Activated B cell treated with CpG ODN at 0.5 μM for 24 hours (primary cell): ENCODE results near the gene LRRC46. TPM values are rescaled to one million over a fixed set of nuclear protein-coding genes. Genes with fewer than 3 reads are reported as not detected.

Experiments used
- ATAC-seq: fragments of 200-7000 bp; cut with Tn5 transposase; one replicate; pipeline ENCODE4 v1.10.0; 2021; ENCODE audit warnings: low read depth, mild to moderate bottlenecking, moderate library complexity
- CTCF ChIA-PET: fragments of 350-600 bp; sonication (Branson Sonifier 250); formaldehyde crosslinking; loops from one replicate; lab custom pipeline; 2021; ENCODE audit warnings: antibody characterized with exemption; lab: Charles Lee
- POLR2A ChIA-PET: fragments of 350-600 bp; sonication (Branson Sonifier 250); formaldehyde crosslinking; loops from one replicate; lab custom pipeline; 2021; ENCODE audit warnings: antibody characterized with exemption; lab: Charles Lee
- DNase-seq: peaks from one replicate; pipeline ENCODE4 v3.0.0; 2022
- H3K27ac Mint-ChIP-seq: one replicate; pipeline ENCODE4 v1.8.0; 2020; ENCODE audit warnings: mixed read lengths
- H3K27me3 Mint-ChIP-seq: one replicate; pipeline ENCODE4 v1.8.0; 2021; ENCODE audit warnings: mixed read lengths
- H3K36me3 Mint-ChIP-seq: one replicate; pipeline ENCODE4 v1.8.0; 2021; ENCODE audit warnings: low read depth, mixed read lengths
- H3K4me1 Mint-ChIP-seq: one replicate; pipeline ENCODE4 v1.8.0; 2021; ENCODE audit warnings: mixed read lengths
- H3K4me3 Mint-ChIP-seq: one replicate; pipeline ENCODE4 v1.8.0; 2020; ENCODE audit warnings: mild to moderate bottlenecking, mixed read lengths
- H3K9me3 Mint-ChIP-seq: one replicate; pipeline ENCODE4 v1.8.0; 2020; ENCODE audit warnings: mixed read lengths
- intact Hi-C: fragments of 100-400 bp; cut with micrococcal nuclease; formaldehyde crosslinking; loops from one replicate; pipeline ENCODE4 v1.15.1; 2024
- total RNA-seq: library from RNA; stranded (reverse); gene quantifications from 2 replicates; pipeline ENCODE4 v1.2.3, GENCODE V29; 2022
- TF ChIP-seq, protein P1 (sequence below): fragments of 200-600 bp; IDR thresholded peaks from one replicate; pipeline ENCODE4 v1.8.0; 2022; ENCODE audit warnings: antibody characterized with exemption, mild to moderate bottlenecking

Gene LRRC46
- total RNA-seq, 1 donor from 2014 or later, result 1.9 TPM

DNA sequence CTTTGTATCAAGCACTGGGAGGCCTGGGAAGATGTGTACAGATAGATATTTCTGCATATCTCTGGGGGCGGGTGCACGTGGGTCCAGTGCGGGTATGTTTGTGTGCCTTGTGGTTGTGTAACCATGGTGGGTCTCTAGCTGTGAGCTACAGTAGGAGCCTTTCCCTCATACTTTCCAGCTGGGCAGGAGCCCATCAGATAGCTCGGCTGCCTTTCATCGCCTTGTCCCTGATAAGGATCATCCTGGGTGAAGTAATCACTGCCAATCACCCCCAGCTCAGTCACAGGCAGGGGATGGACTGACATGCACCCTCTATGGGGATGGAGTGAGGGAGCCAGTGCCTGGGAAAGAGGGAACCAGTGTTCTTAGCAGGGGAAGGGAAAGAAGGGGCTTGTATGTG, 12.8 kb downstream of the LRRC46 start:
- intact Hi-C loops, result loop anchor here (10.0 kb wide), 1 partner anchor 771 kb away; the partner anchor contains the start of genes HOXB7 and HOXB8
- Mint-ChIP-seq H3K27ac (no peak overlapping the region), H3K9me3 (no peaks in the 10 kb centered on the region), H3K4me3 (no peak overlapping the region), H3K27me3 (peaks cover 34% of the 10 kb centered on the region), H3K4me1 (peaks cover 30% of the 10 kb centered on the region), H3K36me3 (peaks cover 3% of the 10 kb centered on the region)
- ChIA-PET CTCF (interaction anchor here (7.6 kb wide), 1 partner anchor 47 kb away, joined by 207 read pairs; the partner anchor contains the start of gene SP2), POLR2A (interaction anchor here (1.9 kb wide), 1 partner anchor 47 kb away, joined by 6 read pairs; no protein-coding TSS in a partner anchor)
- ATAC-seq (no peak), DNase-seq (no peak)
- TF ChIP-seq, protein P1, sequence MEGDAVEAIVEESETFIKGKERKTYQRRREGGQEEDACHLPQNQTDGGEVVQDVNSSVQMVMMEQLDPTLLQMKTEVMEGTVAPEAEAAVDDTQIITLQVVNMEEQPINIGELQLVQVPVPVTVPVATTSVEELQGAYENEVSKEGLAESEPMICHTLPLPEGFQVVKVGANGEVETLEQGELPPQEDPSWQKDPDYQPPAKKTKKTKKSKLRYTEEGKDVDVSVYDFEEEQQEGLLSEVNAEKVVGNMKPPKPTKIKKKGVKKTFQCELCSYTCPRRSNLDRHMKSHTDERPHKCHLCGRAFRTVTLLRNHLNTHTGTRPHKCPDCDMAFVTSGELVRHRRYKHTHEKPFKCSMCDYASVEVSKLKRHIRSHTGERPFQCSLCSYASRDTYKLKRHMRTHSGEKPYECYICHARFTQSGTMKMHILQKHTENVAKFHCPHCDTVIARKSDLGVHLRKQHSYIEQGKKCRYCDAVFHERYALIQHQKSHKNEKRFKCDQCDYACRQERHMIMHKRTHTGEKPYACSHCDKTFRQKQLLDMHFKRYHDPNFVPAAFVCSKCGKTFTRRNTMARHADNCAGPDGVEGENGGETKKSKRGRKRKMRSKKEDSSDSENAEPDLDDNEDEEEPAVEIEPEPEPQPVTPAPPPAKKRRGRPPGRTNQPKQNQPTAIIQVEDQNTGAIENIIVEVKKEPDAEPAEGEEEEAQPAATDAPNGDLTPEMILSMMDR, result no peak

DNA sequence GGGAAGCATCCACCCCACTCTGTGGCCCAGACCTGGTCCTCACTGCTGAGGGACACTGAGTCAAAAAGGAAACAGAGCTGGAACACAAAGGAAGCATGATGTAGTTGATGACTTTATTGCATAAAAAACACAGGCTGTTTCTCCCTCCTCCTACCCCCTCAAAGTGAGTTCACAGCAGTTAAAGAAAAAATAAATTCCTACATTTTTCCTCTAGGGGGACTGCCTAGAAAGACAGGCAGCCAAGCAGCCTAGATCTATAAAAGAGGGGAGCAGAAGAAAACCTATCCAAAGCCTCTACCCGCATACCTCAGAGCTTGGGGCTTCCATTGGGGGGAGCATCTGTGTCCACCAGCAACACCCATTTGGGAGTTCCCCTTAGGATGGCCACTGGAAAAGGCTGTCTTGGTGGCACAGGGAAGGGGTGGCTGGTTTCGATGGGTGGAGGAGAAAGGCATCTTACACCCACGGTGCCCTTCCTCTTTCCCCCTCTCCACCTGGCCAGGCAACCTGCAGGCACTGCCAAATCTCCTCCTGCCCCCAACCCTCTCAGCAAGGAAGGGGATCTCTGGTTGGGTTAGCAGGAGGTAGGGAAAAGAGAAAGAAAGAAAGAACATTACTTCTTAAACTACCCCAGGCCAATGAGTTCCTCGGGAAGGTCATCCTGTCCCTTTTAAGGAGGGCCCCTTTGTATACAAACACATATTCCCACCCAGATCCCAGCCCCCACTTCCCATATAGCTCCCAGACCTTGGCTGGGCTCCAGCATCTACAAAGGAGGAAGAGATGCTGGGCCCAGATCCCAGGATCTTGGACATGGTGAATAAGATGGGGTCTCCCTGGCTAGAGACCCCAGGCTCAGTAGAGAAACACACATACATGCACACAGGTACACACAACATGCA, 13.6 kb downstream of the LRRC46 start:
- Mint-ChIP-seq H3K4me3 (no peak overlapping the region), H3K27ac (no peak overlapping the region), H3K4me1 (peaks cover 27% of the 10 kb centered on the region), H3K9me3 (no peaks in the 10 kb centered on the region), H3K36me3 (peaks cover 3% of the 10 kb centered on the region), H3K27me3 (peaks cover 41% of the 10 kb centered on the region)
- TF ChIP-seq, protein P1, result no peak
- POLR2A ChIA-PET, result interaction anchor here (1.0 to 1.9 kb wide), 2 partner anchors 46 to 50 kb away, joined by 3 to 6 read pairs; no protein-coding TSS in a partner anchor
- intact Hi-C loops, result loop anchor here (10.0 kb wide), 1 partner anchor 770 kb away; the partner anchor contains the start of genes HOXB7 and HOXB8
- CTCF ChIA-PET, result interaction anchor here (7.6 kb wide), 1 partner anchor 46 kb away, joined by 207 read pairs; the partner anchor contains the start of gene SP2
- ATAC-seq (no peak), DNase-seq (no peak)

DNA sequence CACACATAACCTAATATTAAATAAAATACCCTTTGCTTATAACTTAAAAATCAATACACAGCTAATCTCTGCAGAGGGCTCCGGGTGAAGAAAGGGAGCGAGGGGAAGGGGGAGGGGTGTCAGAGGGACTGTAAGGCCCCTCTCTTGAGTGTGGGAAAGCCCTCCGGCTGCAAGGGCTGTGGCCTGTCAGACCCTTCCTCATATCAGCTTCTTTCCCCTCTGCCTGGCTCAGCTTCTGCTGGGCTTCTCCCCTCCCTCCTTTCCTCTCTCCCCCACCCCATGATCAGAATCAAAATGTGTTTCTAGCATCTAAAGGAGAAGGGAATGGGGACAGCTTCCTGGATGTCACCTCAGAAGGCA, 14.2 kb downstream of the LRRC46 start:
- Mint-ChIP-seq H3K4me3 (no peak overlapping the region), H3K27me3 (peaks cover 47% of the 10 kb centered on the region), H3K36me3 (peaks cover 3% of the 10 kb centered on the region), H3K4me1 (peaks cover 26% of the 10 kb centered on the region), H3K27ac (no peak overlapping the region), H3K9me3 (no peaks in the 10 kb centered on the region)
- TF ChIP-seq, protein P1, result no peak
- POLR2A ChIA-PET, result no interaction called here
- ATAC-seq (no peak), DNase-seq (no peak)
- intact Hi-C loops, result loop anchor here (10.0 kb wide), 1 partner anchor 769 kb away; the partner anchor contains the start of genes HOXB7 and HOXB8
- CTCF ChIA-PET, result interaction anchor here (7.6 kb wide), 1 partner anchor 45 kb away, joined by 207 read pairs; the partner anchor contains the start of gene SP2

DNA sequence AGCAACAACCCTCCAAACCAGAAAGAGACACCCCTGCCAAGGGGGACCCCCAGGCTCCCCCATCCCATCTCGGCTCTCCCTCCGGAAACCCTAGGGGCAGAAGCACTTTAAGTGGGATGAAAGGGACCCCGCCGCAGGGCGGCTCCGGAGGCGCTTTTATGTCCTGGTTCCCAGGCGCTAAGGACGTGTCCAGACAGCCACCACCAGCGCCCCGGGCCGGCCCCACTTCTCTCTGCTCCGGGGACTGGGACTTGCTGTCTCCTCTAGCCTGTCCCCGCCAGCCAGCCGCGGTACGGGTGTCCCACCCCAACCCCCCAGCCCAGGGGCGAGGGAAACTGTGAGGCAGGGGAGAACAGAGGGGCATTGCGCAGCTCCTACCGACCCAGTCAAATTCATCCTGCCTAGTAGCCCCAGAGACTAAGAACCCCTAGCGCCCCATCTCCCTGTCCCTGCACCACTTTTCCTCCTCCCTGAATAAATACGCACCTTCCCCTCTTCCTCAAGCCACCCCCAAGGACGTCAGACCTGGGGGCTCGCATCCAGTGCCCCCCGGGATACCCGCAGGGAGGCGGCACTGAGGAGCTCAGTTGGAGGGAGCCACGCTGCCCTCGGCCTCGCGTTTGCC, 15.4 kb downstream of the LRRC46 start:
- Mint-ChIP-seq H3K4me3 (no peak overlapping the region), H3K27ac (no peak overlapping the region)
- CTCF ChIA-PET, result interaction anchor here (3.9 kb wide), 1 partner anchor 43 kb away, joined by 29 read pairs; no protein-coding TSS in a partner anchor

More for the DNA sequence above, 15.4 kb downstream of the LRRC46 start:
- H3K9me3 Mint-ChIP-seq, result no peaks in the 10 kb centered on the region
- H3K36me3 Mint-ChIP-seq, result no peaks in the 10 kb centered on the region
- intact Hi-C loops, result loop anchor here (10.0 kb wide), 1 partner anchor 768 kb away; the partner anchor contains the start of genes HOXB7 and HOXB8
- TF ChIP-seq, protein P1, result no peak
- peaks cover 49% of the 10 kb centered on the region for H3K27me3 Mint-ChIP-seq
- DNase-seq, result no peak
- H3K4me1 Mint-ChIP-seq, result peaks cover 24% of the 10 kb centered on the region
- ATAC-seq, result no peak
- POLR2A ChIA-PET, result interaction anchor here (1.8 kb wide), 1 partner anchor 49 kb away, joined by 8 read pairs; the partner anchor contains the start of gene SP2
